NCI-H446 (cell line): ENCODE data around the gene HDAC11.

Experiments used
- DNase-seq, 2 experiments: peaks; one replicate each; lab custom pipeline; 2025; lab: John Stamatoyannopoulos, UW

The HDAC11 gene

DNA sequence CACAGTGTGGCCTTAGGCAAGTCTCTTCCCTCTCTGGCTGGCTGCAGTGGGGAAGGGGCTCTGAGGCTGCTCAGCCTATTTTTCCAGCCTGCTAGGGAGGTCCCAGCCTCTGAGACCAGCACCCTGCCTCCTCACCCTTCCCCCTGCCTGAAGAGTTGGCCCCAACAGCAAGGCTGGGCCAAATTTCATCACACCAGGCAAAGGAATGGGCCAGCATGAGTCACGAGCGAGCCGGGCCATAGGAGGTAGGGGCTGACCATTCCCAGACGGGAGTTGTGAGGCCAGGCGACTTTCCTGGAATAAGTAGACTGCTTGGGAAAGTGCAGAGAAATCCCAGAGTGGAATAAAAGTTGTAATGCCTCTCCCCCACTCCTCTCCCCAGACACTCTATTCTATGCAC, 63.1 kb downstream of the HDAC11 start:
- DNase-seq: no peak

DNA sequence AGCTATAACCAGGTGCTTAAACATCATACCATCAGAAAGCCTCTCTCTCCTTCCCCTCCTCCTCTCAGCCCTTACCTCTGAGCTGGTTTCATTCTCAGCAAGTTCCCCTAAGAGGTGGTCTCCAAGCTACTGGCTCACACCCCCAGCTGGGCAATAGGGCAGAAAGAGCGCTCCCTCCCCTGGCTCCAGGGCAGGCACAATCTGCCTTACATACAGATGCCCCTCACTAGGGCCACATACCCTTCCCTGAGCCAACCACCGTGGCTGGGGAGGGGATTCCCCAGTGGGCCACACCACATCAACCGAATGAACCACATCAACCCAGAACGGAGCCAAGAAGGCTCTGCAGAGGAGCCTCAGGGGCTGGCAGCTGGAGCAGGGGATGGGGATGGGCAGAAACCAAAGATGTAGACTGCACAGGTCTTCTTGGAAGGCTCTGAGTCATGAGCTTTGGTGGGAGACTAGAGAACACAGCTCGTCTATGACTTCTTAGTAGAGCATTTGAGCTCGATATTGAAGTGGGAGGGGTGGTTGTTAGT, 64.3 kb downstream of the HDAC11 start:
- DNase-seq: no peak

DNA sequence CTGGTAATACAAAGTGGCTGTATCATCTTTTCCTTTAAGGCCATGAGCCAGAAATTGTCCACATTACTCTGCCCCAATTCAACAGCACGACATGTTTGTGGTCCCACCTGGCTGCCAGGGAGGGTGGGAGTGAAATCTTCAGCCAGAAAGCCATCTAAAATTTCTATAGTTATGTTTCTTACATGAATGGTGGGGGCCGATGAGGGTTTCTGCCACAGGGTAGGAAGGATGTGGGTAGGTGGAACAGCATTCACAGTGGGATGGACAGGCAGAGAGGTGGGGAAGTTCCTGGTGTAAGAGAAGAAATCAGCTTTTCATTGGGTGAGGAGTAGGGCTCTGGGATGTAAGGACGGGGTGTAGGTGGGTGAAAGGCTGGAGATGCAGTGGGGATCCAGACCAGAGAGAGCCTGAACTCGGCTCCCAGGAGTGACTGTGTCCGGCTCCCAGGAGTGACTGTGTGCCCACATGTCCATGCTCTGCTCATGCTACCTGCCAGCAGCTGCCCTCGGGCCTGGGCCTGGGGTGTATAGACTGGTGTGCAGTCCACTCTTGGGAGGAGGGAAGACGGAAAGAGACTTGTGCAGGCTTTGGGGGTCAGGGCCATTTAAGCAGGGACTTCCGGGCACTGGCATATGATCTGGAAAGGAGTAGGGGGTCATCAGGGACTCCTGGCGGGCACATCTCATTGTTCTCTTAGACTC, 65.0 kb downstream of the HDAC11 start:
- DNase-seq: no peak

DNA sequence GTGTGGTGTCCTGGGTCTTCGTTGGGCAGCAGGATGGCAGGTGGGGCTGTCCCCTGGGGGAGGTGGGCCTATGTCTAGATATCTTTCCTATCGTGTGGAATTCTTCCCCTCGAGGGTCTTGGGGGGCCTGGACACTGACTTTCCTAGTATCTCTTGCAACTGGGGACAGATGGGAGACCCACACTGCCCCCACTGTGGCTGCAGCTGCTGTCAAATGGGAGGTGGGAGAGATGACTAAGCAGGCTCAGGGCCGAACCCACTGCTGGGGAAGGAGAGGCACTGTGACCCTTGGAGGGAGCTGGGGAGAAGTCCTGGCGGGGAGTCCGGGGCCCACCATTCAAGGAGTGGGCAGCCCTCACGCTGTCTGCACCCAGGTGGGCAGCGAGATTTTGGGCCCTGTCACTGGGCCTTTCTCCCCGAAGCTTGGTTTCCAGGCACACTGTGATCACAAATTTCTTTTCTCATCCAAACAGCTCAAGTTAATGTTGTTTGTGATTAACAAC, 65.9 kb downstream of the HDAC11 start:
- DNase-seq: no peak

DNA sequence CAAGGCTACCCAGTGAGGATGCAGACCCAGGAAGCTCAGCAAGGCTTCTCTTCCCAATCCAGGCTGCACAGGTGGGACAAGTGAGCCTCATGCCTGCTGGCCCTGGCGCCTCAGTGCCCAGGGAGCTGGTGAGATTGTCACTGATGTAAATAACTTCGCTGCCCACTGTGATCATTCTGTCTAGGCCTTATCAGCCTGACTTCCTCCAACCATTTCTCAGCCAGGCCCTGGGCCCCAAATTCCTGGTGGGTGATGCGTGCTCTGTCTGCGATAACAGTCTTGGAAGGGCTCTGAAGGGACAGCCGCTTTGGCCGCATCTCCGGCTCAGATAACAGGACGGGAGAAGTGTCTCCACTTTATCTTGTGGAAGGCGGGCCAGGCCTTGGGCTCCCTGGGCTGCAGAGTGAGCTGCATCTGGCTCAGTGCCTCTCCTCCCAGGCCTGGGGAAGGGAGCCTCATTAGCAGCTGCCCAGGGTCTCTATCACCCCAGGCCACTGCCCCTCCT, 66.6 kb downstream of the HDAC11 start:
- DNase-seq: no peak

DNA sequence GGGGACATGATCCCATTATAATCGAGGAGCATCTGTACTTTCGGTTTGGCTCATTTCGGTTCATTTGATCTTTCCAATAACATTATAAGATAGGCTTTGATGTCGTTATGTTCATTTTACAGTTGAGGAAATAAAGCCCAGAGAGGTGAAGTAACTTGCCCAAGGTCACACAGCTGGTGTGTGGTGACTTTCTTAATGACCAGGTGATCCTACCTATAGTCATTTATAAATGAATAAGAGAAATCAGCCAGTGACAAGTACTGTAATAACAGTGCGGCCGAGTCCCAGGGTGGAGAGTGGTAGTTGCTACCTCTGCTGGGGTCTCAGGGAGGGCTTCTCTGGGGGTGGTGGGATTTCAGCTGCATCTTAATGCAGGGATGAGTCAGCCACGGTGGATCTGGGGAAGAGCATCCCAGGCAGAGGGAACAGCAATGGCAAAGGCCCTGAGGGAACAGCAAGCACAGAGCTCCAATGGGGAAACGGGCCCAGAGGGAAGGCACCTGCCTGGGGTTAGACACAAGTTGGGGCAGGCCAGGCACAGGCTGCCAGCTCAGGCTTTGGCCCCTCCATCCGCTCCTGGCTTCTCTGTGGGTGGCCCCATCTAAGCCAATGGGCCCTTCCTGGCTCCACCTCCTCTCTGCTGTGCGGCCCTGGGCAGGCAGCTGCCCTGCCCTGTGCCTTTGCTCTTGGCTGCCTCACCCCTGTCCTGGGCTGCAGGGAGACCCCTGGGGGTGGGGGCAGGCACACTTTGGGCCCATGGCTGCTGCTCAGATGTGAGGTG, 67.7 kb downstream of the HDAC11 start:
- no peak for DNase-seq

DNA sequence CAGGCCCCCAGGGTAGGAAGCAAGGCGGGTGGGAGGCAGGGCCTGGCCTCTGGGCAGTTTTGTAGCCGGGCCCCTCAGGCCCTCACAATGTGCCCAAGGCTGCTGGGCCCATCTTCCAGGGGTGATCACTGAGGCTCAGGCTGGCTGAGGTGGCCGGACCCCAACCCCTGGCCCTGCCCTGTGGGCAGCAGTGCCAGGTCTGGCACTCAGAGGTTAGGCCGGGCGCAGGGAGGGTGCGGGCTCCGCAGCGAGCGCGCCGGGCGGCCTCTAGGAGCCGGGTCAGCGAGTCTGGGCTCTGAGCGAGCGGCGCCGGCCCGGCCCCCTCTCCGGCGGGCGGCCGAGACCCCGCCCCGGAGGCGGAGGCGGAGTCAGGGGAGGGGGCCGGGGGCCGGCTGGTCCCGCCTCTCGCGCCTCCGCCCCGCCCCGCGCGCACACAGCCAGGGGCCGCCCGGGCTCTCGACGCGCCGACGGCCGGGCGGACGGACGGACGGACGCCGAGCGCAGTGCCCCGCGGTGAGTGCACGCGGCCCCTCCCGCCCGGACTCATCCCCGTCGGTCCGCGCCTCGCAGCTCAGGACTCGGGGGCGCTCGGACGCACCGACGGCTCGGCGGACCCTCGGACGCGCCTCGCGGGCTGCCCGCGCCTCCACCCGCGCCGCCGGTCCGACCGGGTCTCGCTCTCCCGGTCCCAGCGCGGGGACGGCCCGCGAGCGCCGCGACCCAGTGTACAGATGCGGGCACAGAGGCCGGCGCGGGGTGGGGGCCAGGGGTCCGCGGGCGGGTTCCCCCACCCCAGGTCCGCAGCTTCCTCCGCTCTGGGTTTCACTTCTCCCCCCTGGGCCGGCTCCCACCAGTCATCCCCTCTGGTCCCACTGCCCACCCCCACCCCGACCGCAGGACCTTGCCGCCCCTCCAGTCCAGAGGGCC, 68.9 kb downstream of the HDAC11 start, which contains the start of gene FBLN2:
TSS of gene FBLN2 (plus strand) at position 430 of the 927 bp plus-strand sequence. CDS start 21,231 bp downstream, outside the sequence.
- no peak for DNase-seq

DNA sequence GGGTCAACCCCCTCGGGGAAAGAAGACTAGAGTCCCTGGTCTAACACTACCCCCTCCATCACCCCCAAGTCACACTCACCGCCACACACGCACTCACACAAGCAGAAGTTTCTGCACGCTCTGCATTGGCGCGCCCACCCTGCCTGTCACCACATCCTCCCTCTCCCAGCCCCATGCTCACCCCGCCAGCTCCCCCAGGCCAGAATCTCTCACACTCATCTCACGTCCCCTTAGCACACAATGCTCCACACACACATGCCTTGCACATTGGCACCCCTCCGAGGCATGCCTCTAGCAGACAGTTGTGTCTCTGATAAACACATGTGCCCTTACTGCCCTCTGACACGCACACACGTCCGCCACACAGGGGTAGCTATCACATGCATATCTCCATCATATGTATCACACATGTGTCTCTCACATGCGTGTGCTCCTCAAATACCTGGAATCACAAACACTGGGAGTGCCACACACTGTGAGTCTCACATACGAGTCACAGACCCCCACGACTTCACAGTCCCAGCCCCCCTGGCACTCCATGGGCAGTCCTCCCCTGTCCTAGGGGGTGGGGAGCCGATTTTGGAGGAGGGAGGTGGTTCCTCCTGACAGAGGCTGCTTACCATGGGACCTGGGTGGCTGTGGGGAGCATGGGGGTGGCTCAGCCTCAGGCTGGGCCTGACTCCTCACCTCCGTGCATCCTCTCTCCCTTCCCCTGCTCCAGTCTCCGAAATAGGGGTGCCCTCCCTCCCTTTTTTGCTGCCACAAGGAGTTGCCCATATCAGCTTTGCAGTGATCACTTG, 69.7 kb downstream of the HDAC11 start:
- DNase-seq: no peak

DNA sequence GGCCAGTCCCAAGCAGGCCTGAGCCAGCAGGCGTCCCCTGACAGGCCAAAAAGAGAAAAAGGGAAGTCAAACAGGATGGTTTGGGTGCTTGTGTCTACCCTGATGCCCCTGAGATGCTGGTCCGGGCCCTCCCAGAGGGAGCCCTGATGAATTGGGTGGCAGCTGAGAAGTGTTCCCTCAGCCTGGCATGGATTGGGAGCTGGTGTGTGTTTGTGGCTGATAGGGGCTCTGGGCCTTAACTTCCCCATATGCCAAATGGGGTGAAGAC, 70.3 kb downstream of the HDAC11 start:
- no peak for DNase-seq

DNA sequence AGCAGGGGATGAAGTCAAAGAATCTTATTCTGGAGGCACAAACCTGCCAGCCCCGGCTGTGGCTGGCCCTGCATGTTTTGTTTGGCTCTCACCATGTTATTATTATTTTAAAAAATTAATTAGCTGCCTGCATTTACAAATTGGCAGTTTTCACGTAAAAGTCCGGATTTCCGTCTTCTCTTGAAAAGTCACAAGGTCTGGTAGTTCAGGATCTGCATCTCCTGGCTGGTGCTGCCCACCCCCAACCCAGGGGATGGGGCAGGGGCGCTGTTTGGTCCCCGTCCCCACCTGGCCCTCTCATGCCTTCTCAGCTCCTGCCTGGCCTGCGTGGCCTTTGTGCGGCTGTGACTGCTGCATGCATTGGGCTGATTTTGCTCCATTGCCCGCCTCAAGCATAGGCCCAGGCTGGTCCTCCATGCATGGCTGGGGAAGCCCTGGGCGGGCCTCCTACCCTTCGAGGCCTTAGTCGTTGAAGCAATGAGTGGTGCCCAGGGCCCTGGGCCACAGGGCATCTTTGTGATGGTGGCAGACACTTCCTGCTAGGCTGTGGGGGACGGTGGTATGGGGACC, 70.8 kb downstream of the HDAC11 start:
- DNase-seq: no peak

DNA sequence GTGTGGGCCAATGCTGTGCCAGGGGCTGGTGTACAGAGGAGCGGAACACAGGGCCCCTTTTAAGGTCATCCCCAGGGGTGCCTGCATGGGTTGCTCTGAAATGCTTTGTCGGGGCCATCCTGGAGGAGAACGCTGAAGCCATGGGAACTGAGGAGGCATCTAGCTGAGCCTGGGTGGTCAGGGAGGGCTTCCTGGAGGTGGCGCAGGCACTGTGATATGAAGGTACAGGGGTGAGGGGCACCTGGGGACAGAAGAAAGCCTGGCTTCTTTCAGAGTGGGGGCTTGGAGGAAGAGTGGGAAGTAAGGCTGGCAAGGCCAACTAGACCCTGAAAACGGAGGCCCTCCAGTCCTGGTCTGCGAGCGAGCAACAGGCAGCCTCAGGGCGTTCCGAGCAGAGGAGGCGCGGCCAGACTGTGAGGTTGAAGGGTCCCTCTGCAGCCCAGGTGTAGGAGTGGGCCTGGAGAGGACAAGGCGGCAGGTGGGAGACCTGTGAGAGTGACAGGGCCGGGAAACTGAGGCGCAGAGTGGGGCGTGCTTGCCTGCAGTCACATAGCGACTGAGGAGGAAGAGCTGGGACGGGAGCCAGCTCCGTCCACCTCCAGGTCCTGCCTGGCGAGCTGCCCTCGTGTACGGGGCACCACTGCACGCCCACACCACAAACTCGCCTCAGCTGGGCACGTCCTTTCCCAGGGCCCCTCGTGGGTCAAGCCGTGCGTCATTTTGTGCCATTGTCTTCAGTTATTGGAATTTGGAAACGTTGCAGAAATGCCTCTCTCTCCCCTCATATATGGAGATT, 72.9 kb downstream of the HDAC11 start:
- no peak for DNase-seq

DNA sequence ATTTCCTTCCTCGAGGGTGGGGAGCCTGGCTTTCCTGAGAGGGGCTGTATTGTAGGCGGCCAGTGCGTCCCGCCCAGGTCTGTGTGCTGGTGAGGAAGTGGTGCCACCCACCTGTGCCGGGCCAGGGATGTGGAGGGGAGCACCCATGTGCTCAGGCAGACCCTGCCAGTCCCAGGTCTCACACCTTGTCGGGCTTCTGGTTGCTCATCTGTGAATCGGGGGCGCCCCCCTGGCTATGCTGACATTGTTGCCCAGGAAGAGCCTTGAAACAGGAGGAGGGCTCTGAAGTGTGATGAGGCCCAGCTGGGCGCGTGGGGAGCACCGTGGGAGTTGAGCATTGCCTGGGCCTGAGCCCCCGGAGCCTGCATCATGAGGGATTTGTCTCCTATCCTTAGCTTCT, 73.6 kb downstream of the HDAC11 start:
- DNase-seq: no peak

DNA sequence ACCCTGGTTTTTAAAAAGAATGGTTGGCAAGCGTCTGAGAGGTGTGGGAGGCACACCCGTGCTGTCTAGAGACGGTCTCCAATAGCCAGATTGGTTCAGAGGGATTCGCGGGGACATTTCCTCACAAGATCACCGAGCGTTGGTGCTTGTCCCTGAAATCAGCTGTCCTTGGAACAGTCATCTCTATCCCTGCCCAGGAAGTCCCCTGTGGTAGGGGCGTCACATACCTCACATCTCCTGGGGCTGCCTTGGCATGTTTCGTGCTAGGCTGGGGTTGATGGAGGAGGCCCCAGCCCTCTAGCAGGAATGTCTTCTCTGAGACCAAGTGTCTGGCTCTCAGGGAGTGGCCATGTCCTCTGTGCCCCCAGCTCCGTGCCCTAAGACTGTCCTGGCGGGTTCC, 75.6 kb downstream of the HDAC11 start:
- no peak for DNase-seq
